ENCODE data around the gene TPGS2.
"Not testable (repeated sequence)": the region's sequence is repeated elsewhere in the genome, so short reads cannot be mapped to it uniquely, and the experiment has no call there.

Gene TPGS2

DNA sequence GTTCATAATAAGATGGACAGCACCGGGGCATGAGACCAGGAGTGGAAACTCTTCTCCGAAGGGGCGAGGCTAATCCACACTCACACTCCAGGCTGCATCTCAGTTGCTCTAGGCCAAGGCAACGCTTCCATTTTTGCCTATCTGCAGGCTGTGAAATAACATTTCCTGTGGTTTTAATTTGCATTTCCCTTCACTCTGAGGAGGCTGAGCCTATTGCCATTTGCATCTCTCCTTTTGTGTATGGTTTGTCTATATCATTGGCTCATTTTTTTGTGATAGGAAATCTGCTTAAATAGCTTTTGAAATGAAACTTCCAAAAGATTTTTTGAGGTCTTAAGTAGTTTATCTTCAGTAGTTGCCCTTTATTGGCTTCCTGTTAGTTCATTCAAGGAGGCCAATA, 57.6 kb downstream of the TPGS2 start:
- no peak for DNase-seq

DNA sequence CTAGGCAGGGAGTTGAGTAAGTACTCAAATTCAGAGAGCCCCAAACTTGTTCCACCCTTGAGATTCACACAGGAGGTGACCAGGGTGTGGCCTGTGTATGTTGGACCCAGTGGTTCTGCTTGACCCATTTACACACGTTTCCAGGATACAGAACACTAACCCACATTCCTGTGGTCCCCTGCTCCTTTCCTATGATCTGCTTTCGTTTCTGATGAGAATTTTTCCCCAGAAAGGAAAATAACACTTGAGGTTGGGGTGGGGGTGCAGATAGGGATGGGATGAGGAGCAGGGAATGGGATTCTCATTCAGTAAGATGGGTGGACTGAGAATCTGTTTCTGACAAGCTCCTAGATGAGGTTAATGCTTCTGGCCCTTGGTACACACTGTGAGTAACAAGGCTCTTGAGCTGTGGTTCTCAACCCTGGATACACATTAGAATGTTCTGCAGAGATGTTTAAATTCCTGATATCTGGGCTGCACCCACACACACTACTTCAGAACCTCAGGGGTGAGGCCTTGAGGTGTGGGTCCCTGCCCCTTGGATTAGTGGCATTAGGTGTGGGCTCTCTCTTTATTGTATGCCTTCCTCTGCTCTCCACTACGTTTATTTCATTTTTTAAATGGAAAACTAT, 58.4 kb downstream of the TPGS2 start:
- DNase-seq, result no peak

DNA sequence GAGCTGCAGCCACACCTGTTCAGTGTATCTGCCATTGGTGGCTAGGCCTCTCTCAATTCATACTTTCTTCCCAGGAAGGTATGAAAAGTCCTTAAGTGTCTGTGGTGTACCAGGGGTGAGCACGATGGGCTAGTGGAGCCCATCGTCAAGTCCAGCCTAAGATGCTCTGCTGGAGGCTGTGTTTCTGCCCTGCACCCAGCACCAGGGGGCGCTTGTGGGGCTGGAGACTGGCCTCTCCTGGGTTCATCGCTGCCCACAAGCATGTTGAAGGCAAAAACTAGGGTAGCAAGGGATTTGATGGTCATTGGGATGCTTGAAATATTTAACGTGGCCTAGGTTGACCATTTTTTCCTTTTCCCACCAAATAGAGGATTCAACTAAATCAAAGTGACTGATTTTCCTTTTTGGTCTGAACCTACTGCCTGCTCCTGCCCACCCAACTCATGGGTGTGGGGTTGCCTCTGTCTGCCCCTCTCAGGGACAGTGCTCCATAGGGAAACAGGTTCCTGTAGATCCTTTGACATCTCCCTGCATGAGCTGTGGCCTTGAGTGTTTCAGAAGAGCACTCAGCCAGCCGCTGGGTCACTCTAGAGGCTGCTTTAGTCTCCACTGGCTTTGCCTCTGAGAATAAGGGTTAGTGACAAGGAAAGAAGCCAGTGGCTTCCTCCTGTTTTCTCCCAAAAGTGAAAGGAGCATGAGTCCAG, 59.0 kb downstream of the TPGS2 start:
- DNase-seq, result no peak

DNA sequence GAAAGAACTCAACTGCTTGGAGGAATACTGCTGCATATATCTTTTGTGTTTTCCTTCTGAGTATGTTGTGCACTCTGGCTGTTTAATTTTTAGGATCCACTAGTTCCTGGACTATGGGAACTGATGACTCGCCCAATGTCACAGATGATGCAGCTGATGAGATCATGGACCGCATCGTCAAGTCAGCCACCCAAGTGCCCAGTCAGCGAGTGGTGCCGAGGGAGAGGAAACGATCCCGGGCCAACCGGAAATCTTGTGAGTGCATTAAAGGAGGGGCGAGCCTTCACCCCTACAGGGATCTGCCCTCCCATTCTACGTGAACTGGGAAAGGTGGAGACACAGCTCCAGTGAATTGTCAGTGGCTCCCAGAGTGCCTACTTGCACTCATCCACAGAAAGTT, 59.6 kb downstream of the TPGS2 start:
- no peak for DNase-seq

DNA sequence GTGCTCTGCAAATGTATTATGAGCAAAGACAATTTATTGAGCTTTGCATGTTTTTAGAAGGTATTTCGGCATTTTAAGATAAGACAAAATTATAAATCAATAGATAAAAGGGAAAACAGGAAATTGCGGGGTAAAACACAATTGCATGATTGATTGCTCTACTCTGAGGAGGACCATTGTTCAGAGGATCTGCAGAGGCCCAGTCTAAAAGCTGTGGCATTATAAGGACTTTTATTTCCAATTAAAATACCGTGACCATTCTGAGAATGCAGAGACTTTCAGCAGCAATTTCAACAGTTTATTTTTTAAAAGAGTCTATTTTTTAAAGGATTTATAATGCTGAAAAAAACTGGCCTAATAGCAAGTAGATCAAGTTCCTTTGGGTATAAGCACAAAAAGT, 62.0 kb downstream of the TPGS2 start:
- DNase-seq, result no peak

GRCh38 chr18:36762965-36763364, 65.8 kb downstream of the TPGS2 start:
- DNase-seq, result not testable (repeated sequence)

- no peak for DNase-seq
Measured at GRCh38 chr18:36762074-36762473, 66.7 kb downstream of the TPGS2 start.

- no peak for DNase-seq
Measured at GRCh38 chr18:36761186-36761698, 67.6 kb downstream of the TPGS2 start.

DNA sequence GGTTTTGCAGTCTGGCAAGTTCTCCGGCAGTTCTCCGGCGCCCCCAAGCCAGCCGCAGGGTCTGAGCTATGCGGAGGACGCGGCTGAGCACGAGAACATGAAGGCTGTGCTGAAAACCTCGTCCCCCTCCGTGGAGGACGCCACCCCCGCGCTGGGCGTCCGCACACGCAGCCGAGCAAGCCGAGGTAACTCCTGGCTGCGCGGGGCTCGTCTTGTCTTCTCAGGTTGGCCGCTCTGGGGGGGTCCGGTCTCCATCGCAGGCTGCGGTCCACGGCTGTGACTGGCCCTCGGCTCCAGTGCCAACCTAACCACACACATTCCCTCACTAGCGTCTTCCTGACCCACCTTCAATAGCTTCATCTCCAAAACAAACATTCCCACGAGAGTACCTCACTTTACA, 68.2 kb downstream of the TPGS2 start:
- DNase-seq, result no peak

DNA sequence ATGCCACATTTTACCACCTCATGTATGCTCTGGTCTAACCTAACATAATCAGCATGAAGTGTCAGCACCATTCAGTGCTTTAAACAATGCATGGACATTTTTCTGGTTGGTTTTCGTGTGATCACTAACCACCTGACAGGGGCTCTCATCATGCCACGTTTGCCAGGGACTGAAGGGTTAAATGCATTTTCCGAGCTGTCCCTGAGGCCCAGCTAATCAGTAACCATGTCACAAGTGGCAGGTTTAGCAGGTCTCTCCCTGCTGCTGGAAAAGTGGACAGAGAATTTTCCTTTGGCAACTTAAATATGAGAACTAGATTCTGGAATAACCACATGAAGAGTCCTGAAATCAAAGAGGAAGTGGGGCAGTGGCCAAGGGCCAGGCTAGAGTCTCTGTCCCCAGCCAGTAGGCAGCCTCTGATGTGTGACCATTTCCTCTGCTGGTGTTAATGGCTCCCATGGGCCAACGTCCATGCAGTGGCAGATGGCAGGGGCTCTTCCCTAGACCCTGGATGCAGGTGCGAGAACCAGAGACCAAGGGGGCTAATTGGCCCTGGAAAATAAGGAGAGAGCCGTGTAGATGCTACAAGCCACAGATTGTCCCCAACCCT, 69.5 kb downstream of the TPGS2 start:
- no peak for DNase-seq

DNA sequence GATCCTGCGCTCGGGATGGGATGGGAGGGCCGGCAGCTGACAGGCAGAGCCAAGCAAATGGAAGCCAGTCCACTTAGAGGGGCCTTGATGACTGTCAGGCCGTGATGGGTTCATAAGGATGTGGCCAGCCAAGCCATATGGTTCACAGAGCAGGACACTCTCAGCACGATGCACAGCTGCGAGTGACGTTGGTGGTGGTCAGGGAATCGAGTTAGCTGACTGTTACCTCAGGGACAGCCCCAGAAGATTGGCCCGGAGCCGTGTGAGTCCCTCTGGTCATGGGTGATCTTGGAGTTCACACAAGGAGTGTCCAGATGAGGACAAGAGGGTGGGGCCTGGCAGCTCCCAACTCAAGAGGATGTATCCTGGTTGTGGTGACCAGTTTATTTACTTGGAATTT, 70.2 kb downstream of the TPGS2 start:
- DNase-seq, result no peak

DNA sequence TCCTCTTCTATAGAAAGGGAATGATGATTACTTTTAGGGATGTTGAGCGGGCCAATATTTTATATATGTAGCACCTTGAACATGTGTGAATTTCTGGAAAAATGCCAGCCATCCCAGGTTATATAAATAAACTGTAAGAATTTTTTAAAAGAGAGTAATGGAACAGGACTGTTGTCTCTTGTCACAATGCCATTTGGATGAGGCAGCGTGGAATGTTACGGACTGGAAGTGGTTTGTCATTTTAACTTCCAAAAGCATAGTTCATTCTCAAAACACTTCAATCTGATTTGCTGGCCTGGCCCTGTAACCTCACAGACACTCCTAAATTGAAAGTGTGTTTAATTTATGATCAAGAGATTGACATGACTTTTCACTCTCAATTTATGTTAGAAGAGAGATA, 70.8 kb downstream of the TPGS2 start:
- DNase-seq, result no peak

DNA sequence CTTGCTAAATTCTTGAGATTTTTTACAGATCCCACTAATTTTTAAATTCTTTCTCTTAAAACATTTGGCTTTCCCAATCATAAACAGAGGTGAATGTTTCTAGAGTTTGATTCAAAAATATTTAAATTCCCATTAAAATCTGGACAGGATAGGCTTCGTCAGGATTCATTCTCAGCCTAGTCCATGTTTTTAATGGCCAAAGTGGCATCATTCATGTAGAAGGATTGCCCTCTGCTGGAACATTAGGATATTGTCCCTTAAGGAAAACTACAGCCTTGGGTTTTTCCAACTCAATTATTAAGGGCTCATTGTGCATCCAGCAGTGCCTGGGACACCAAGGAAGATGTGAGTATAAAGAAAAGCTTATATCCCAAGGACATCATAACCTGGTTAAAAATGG, 71.7 kb downstream of the TPGS2 start:
- DNase-seq, result no peak

DNA sequence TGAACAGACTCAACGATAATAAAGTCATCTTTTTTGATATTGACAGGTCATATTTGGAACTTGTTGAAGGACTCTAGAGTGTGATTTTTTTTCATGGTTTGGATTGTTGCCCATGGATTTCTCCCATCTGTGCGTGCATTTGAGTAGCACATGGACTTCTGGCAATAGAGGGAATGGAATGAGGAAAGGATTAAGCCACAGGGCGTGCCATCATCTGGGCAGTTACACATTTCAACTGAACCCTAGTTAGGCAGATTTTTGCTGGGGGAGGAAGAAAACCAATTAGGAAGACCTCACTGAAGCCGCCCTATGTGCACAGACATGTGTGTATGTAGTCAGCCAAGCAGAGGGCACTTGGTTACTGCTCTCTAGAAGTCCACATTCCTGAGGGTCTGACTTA, 72.6 kb downstream of the TPGS2 start:
- no peak for DNase-seq

DNA sequence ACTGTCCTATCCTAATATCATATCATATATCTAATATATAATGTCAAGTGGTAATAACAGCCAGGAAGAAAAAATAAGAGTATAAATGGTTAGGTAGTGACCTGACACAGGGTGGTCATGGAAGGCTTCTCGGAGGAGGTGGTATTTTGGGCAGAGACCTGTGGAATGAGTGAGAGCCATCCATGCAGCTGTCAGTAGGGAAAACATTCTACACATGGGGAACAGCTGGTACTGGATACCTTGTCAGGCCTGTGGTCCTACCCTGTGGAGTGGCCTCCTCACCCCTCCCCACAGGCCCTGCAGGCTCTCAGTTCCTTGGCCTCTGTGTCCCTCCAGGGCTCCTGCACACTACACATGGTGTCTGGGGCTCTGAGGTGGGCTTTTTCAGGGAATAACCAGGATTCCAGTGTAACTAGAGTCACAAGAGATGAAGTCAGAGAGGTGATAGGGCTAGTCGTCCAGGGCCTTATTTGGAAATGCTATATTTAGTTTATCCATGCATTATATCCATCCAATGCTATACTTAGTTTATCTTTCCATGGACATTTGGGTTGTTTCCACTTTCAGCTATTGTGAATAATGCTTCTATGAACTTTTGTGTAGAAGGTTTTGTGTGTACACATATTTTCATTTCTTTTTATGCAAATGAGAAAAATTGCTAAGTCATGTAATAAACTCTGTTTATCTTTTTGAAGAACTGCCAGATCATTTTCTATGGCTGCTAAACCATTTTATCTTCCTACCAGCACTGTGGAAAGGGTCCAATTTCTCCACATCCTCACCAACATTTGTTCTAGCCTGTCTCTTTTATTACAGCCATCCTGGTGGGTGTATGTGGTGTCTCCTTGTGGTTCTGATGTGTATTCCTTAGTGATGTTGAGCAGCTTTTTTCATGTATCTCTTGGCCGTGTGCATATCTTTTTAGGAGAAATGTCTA, 75.6 kb downstream of the TPGS2 start:
- DNase-seq, result no peak

DNA sequence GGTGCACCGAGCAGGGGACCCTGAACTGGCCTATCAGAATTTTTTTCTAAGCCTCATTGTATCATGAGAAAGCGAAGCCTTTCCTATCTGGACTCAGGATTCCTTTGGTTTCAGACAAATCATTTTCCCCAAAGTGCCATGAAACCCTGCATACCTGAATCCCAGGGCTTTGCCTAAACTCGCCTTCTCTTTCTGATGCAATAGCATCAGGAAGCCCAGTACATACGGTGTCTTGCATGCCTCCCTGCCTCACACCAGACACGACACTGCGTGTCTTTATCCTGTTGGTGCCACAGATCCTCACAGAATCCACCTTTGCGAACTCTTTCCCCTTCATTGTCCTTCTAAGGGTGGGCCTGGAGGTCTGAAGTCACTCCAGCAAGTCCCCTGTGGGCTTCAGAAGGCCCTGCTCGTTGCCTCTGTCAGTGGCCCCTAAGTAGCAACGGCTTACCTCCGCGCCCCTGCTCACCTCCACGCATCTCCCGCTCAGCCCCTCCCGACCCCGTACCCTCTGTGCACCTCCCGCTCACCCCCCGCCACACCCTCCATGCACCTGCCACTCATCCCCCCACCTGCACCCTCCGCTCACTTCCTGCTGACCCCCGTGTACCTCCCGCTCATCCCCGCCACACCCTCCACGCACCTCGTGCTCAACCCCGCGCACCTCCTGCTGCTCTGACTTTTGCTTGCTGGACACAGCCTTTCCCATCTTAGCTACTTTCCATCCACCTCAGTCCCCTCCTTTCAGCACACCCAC, 83.4 kb downstream of the TPGS2 start:
- DNase-seq, result no peak

- DNase-seq, result no peak
Measured at GRCh38 chr18:36744261-36744876, 84.4 kb downstream of the TPGS2 start.
